GM18867 (cell line): ENCODE data around the gene CA7.
"Not testable (repeated sequence)": the region's sequence is repeated elsewhere in the genome, so short reads cannot be mapped to it uniquely, and the experiment has no call there.

ENCODE experiments used
- ATAC-seq: cut with Tn5 transposase; IDR thresholded peaks from one replicate; pipeline ENCODE4 v1.9.1; 2021; ENCODE audit warnings: mild to moderate bottlenecking, moderate library complexity; ENCODE audit not compliant: unreplicated experiment

CA7 gene

GRCh38 chr16:66846266-66846665 lies 2.1 kb downstream of the CA7 start:
- no peak for ATAC-seq

GRCh38 chr16:66846831-66847230 lies 2.6 kb downstream of the CA7 start:
- ATAC-seq: no peak

- ATAC-seq: no peak
Measured at GRCh38 chr16:66847533-66848067, 3.4 kb downstream of the CA7 start.

- no peak for ATAC-seq
Measured at GRCh38 chr16:66848172-66848571, 4.0 kb downstream of the CA7 start.

- ATAC-seq: no peak
Measured at GRCh38 chr16:66849021-66849420, 4.8 kb downstream of the CA7 start.

GRCh38 chr16:66849549-66849948 lies 5.3 kb downstream of the CA7 start:
- no peak for ATAC-seq

GRCh38 chr16:66850115-66850815 lies 6.1 kb downstream of the CA7 start:
- no peak for ATAC-seq

- no peak for ATAC-seq
Measured at GRCh38 chr16:66851166-66851964, 7.2 kb downstream of the CA7 start.

- no peak for ATAC-seq
Measured at GRCh38 chr16:66853261-66854139, 9.3 kb downstream of the CA7 start.

- ATAC-seq: no peak
Measured at GRCh38 chr16:66856184-66856730, 12.0 kb downstream of the CA7 start.

GRCh38 chr16:66856801-66857200 lies 12.6 kb downstream of the CA7 start:
- no peak for ATAC-seq

GRCh38 chr16:66857437-66857836 lies 13.2 kb downstream of the CA7 start:
- ATAC-seq: no peak

GRCh38 chr16:66858740-66859396 lies 14.7 kb downstream of the CA7 start:
- no peak for ATAC-seq

- no peak for ATAC-seq
Measured at GRCh38 chr16:66859397-66860068, 15.3 kb downstream of the CA7 start.

- ATAC-seq: no peak
Measured at GRCh38 chr16:66862023-66862520, 17.9 kb downstream of the CA7 start.

GRCh38 chr16:66863707-66864106 lies 19.5 kb downstream of the CA7 start:
- no peak for ATAC-seq

GRCh38 chr16:66869424-66869823 lies 25.2 kb downstream of the CA7 start:
- ATAC-seq: no peak

- not testable (repeated sequence) for ATAC-seq
Measured at GRCh38 chr16:66871363-66871762, 27.1 kb downstream of the CA7 start.

GRCh38 chr16:66871840-66872239 lies 27.6 kb downstream of the CA7 start:
- no peak for ATAC-seq

GRCh38 chr16:66872559-66872942 lies 28.3 kb downstream of the CA7 start:
- no peak for ATAC-seq
